NCI-H82 treated with DMSO at 0.1 percent for 48 hours (cell line): ENCODE data around the gene CHMP4B.

Experiments used
- DNase-seq: peaks from one replicate; lab custom pipeline; 2025; ENCODE audit not compliant: unreplicated experiment; lab: John Stamatoyannopoulos, UW

The CHMP4B gene

GRCh38 chr20:33837096-33837830, 26.1 kb downstream of the CHMP4B start:
- DNase-seq: no peak

DNA sequence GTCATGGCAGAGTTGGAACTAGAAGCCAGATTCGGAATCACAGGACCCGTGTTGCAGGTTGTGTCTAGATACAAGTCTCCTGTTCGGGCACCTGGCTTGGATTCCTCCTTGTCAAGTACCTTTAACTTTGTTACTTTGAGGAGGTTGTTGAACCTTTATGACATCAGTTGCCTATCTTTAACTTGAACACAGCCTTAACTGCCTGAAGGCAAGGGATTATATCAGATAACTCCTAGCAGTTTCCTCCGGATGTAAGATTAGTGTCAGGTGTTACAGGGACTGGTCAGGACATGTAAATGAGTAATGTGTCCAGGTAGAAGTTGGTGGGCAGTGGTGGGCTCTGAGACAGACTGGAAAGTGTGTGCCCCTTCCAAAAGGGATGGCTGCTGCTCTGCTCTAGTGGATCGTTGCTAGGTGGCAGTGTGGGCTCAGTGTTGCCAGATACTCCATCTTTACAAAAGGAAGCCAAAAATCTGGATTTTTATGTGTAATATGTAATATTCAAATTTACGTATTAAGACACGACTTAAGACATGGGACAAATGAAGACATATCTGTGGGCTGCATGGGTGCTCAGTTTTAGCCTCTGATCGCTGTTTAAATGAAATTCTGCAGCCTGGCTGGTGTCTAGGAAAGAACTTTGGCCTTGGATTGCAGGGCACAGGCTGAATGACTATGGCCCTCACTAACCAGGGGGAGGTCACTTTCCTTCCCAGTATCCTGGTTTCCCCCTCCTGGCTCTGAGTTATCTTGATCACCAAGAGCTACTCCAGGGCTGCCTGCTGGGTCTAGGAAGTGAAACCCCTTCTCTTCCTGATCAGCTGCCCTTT, 27.1 kb downstream of the CHMP4B start:
- no peak for DNase-seq

GRCh38 chr20:33839591-33839990, 28.4 kb downstream of the CHMP4B start:
- no peak for DNase-seq

GRCh38 chr20:33840160-33840559, 29.0 kb downstream of the CHMP4B start:
- no peak for DNase-seq

- DNase-seq: no peak
Measured at GRCh38 chr20:33840759-33841435, 29.7 kb downstream of the CHMP4B start.

DNA sequence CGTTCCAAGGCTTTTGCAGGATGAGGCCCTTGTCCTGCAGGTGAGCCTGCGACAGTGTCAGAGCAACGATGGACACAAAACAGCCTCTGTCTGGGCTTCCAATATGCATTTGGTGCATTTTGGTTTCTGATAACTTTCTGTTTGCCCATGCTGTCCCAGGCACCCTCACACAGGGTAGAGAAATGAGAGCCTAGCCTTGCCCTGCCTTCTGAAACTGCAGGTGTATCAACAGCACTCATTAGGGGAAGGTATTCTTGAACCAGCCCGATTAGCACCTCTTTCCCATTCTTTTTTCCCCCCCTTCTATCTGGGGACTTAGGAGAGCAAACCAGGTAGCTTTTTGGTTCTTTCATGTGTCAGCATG, 30.3 kb downstream of the CHMP4B start:
- no peak for DNase-seq

DNA sequence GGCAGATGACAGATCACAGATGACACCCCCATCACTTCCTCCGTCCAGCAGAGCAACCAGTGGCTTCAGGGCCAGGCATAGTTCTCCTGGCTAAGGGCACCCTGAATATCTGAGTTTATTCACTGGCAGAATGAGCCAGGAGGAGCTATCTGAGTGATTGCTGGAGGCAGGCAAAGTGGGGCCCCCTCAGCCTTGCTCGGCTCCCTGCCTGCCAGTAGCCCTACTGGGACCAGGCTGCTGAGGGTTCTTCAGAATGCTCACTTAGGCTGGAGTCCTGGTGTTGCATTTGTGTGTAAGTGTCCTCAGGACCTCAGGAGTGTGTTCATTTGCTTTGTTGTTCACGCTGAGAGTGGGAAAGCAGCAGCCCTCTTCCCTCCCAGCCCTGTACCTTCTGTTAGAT, 31.2 kb downstream of the CHMP4B start:
- DNase-seq: no peak

- DNase-seq: no peak
Measured at GRCh38 chr20:33843050-33843449, 31.9 kb downstream of the CHMP4B start.

DNA sequence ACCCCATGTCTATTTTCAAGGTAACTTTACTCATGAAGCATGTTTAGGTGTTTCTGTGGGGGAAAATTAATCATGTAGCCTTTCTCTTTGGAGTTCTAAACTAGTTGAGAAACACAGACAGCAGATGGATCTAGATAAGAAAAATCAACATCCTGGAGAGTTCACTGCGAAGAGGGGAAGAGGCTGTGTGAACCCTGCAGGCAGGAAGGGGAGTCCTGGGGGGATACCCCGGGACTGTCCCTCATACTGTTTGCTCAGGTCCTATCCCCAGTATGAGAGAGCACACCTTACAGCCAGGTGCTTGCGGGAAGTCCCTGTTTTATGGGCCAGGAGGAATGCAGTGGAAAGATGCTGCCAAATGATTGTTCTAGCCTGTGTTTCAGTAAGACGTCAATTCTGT, 32.7 kb downstream of the CHMP4B start:
- no peak for DNase-seq

DNA sequence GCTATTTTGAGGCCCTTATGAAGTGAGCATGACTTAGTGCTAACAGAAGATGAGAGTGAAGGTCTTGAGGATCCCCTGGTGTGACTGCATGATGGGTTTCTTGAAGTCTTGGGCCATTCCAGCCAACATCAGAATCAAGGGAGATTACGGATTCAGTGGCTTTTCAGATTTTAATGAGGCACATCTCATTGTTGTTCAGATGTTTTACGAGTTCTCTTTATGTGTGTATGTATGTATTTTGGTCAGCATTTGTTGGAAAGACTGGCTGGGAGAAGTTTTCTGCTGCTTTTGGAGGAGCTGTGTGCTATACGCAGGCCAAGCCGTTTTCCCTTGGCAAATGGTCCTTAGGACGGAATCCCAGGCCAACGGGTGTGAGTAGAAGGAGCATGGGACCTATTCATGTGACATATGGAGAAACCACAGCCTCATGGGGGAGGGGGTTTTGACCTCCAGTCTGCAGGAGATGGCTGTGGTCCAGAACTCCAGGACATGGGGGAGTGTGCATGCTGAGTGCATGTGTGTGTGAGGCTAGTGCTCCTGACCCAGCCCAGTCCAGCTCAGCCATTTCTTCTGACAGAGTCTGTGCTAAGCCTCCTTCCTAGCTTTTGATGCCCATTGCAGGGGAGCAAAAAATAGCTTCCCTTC, 35.3 kb downstream of the CHMP4B start:
- DNase-seq: no peak

- DNase-seq: no peak
Measured at GRCh38 chr20:33847006-33847405, 35.9 kb downstream of the CHMP4B start.

GRCh38 chr20:33848391-33848790, 37.2 kb downstream of the CHMP4B start:
- no peak for DNase-seq

DNA sequence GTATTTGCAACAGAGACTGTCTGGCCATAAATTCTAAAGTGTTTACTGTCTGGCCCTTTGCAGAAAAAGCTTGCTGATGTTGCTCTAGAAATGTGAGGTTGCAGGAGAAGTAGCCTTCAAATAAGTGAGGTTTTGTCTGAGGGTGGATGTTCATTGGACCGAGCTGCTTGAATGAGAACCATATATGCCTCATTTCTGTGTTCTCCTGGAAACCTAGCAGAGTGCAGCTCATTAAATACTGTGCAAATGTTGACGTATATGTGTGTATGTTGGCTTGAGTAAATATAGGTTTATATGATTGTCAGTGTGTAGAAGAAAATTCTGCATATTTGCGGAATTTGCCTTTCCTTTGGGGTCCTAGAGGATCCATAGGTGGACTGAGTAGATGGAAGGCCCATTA, 39.0 kb downstream of the CHMP4B start:
- no peak for DNase-seq

DNA sequence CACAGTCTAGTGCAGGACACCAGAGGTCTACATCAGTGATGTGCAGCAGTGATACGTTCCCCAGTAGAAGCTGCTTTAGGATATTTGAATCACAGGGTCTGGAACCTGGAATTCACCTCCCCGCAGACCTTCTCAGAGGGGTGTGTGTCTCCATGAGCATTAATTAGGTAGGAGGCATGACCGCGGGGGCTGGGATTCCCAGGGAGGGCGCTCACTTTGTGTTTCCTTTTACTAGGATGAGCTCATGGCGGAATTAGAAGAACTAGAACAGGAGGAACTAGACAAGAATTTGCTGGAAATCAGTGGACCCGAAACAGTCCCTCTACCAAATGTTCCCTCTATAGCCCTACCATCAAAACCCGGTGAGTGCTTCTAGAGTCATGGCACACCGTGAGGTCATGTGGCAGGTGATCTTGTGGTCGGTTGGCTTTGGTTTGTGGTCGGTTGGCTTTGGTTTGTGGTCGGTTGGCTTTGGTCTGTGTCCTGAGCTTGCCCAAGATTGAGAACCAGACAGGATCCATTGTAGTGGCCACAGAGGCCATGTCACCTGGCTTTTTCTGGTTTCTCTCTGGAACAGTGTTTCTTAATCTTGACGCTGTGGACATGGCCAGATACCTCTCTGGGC, 40.8 kb downstream of the CHMP4B start:
- DNase-seq: no peak

- no peak for DNase-seq
Measured at GRCh38 chr20:33852626-33853506, 41.7 kb downstream of the CHMP4B start.

DNA sequence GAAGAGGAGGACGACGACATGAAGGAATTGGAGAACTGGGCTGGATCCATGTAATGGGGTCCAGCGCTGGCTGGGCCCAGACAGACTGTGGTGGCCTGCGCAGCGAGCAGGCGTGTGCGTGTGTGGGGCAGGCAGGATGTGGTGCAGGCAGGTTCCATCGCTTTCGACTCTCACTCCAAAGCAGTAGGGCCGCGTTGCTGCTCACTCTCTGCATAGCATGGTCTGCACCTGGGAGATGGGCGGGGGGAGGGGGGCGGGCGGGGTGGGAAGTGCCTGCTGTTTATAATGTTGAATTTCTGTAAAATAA, 42.3 kb downstream of the CHMP4B start:
- no peak for DNase-seq

GRCh38 chr20:33857722-33858563, 46.8 kb downstream of the CHMP4B start:
- no peak for DNase-seq

DNA sequence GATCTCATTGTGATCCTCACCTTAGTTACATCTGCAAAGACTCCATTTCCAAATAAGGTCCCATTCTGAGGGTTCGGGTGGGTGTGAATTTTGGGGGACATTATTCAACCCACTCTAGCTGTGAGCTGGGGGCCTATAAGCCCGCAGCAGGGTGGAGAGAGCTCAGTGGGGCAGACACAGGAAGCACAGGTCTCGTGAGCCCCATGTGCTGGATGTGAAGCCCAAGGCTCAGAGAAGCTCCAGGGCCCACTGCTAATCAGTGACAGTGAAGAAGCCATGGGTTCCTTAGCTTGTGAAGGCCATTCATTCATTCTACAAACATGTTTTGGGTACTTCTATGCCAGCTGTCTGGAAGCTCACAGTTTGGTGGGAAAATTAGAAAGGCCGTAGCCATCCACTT, 47.5 kb downstream of the CHMP4B start:
- DNase-seq: no peak

DNA sequence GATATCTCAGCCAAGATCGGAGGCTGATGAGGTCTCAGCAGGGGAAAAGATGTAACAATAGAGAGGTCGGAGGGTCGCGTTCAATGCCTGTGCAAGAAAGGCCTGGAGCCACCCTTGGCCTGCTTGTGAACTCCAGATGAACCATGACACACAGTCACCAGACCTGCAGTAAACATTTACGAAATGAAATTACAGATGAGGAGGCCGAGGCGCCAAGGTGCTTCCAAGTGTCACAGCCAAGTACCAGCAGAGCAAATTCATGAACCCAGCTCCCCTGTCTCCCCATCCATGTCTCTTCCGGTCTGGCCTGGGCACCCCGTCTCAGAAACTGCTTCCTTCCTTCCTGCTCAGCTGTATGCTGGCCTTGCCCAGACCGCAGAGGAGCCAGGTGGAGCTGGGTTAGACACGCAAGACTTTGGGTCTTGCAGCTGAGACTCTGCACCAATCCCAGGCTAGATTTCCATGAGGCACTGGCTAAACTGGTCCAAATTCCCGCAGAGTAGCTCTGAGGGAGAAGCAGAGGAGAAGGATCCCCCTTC, 48.1 kb downstream of the CHMP4B start:
- DNase-seq: no peak
